NT2/D1 (cell line): Measurements from ENCODE around the gene KAT6B.

Experiments
- SUZ12 ChIP-seq: IDR thresholded peaks from 2 replicates; pipeline ENCODE4 v1.6.1; 2011; ENCODE audit not compliant: insufficient read length, insufficient read depth; ENCODE audit errors: extremely low read depth
- YY1 ChIP-seq: IDR thresholded peaks from 2 replicates; pipeline ENCODE4 v1.6.1; 2011; ENCODE audit not compliant: insufficient read length, insufficient read depth
- ZNF274 ChIP-seq: IDR thresholded peaks from 2 replicates; pipeline ENCODE4 v1.6.1; 2011; ENCODE audit warnings: mild to moderate bottlenecking, low read depth, low read length

DNA sequence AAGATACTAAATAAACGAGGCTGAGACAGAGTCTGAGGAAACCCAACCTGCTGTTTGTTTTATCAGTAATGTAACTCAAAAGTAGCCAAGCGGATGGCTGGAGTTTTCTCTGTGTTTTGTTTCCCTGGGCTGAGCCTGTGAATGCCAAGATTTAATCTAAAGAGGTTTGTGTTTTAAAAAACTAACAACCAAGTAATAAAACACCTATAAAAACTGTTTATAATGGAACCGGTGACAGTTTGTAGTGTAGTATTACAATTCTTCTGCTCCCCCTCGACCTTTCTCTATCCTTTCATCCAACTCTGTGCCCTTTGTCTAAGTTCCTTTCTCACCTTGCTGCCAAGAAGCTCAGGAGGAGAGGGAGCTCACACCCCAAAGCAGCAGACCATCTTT, 2.6 kb upstream of the KAT6B start:
- no peak for TF ChIP-seq YY1
- TF ChIP-seq SUZ12, result no peak
- no peak for TF ChIP-seq ZNF274
